ELF-1 (cell line): Measurements from ENCODE around the gene PKD1L1.
A peak's percentile ranks its signal among the peaks of the same experiment; 100 is the strongest.
"Not testable (repeated sequence)": the region's sequence is repeated elsewhere in the genome, so short reads cannot be mapped to it uniquely, and the experiment has no call there.

Source experiments
- DNase-seq: peaks from one replicate; pipeline ENCODE4 v3.0.0-alpha.2; 2016; ENCODE audit warnings: low read depth, low spot score

The PKD1L1 gene

DNA sequence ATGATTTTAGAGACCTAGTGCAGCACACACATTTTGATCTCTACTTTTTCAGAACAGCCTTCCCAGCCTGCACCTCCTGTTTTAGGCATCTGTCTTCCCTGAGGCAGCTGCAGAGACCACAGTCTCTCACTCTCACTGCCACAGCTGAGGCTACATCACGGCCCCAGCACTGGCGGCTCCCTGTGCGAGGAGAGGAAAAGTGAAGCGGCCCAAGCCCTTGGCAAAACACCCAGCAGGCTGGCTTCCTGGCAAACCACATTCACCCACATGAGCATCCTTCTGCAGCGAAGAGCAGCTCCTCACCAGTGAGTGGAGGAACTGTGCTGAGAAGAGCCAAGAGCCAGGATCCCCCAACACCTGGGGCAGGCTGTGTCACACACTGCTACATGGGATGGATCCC, 17.2 kb upstream of the PKD1L1 start:
- no peak for DNase-seq

DNA sequence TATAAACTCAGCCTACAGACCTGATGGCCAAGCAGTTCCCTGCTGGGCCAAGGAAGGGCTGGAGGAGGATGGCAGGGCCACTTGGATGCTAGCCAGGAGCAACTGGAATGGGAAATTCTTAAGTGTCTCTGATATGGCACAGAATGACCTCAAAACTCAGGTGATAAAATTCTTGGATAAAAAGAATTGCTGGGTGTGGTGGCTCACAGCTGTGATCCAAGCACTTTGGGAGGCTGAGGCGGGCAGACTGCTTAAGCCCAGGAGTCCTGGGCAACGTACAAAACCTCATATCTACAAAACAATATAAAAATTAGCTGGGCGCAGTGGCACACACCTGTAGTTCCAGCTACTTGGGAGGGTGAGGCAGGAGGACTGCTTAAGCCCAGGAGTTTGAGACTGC, 14.0 kb upstream of the PKD1L1 start:
- DNase-seq, result no peak

DNA sequence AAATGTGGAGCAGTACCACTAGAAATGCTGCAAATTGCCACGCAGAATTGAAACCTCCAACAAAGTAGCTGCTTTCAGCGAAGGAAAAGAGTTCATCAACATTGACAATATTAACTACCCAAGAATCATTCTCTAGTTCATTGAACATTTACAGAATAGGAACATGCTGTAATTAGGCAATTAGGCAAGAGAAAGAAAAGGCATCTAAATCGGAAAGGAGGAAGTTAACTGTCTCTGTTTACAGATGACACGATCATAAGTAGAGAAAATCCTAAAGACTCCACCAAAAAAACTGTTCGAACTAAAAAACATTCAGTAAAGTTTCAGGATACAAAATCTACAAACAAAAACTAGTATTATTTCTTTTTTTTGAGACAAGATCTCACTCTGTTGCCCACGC, 8.9 kb upstream of the PKD1L1 start:
- no peak for DNase-seq

DNA sequence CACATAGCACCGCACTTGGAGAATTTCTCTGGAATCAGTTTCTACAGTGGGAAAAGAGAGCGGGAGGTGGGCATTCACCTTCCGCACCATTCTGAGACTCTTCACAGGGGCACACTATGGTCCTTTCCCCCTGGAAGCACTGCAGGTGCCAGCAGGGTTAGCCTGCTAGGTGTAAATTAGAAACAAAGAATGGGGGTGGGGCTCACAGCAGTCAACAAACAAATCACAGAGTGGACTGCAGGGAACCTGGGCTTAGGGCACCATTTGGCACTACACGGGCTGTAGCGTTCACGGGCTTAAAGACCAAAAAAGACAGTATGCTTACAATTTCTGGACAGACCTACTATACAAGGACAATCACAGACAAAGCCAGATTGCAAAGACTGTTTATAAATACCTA, 8.0 kb upstream of the PKD1L1 start:
- DNase-seq, result no peak

DNA sequence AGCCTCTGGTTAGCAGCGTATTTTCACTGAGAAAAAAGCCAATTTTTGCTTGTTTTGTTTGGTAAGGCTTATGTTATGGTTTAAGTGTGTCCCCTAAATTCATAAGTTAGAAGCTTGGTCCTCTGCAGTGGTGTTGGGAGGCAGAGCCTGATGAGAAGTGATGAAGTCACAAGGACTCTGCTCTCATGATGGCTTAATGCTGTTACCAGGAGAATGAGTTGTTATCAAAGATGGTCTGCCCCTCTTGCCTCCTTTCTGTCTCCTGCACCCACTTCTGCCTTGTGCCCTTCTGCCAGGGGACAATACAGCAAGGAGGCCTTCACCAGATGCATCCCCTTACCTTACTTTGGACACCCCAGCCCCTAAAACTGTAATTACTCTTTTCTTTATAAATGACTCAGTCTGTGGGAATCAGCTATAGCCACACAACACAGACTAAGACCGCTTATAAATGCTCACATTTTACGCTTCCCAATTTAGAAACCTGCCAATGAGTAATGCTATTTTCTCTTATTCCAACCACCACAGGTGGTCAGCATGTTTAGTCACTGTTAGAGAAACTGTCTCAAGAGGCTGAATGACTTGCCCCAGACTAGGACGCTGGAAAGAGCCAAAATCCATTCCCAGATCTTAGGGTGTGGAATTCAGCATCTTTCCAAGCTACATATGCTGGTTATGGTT, 6.1 kb upstream of the PKD1L1 start:
- no peak for DNase-seq

DNA sequence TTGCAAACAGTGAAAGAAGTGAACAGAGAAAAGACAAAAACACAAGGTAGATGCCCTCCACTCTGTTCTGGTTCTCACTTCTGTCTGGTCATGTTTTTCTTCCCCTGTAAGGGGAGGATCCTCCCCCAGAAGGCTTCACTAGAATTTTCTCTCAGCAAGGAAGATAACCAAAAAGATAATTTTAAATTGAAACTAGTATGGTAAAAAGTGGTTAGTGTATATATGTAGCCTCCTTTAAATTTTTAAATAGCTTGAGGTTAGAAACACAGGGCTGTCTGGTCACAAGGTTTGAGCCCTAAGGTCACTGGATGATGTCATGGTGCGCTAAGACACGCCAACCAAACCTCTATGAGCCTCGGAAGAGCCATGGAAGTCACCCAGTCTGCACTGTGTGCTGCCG, 5.6 kb upstream of the PKD1L1 start:
- no peak for DNase-seq

DNA sequence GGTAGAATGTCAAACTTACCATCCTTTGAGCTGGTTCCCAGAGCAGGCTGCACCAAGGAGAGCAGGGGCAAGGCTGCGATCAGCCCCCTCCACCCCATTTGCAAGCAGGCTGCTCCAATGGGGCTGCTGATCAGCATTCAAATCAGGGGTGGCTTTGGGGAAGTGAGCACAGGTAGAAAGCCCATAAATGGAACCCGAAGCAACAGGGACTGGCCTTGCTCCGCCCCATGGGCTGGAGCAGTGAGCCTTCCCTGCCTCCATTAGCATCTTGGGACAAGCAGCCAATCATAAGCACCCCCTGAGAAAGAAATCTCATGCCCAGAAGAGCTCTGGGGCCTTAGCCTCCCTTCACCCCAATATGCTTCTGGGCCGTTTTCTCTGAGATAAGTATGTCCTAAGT, 4.0 kb upstream of the PKD1L1 start:
- no peak for DNase-seq

DNA sequence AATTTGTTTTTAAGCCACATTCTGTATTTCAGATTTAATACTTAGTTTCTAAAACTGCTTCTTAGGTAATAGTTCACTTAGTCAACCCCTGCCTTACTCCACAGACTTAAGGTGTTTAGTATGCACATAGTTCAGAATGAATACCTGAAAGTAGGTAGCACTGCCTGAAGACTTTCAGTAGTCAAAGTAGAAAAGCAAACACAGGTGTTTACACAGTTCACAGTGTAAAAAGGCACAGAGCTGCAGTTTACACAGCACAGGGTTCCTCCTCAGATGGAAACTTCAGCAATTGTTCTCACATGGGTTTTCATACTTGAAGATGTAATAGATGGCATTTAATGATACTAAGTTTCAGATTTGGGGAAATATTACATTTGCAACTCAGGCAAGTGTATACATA, 3.1 kb upstream of the PKD1L1 start:
- no peak for DNase-seq

DNA sequence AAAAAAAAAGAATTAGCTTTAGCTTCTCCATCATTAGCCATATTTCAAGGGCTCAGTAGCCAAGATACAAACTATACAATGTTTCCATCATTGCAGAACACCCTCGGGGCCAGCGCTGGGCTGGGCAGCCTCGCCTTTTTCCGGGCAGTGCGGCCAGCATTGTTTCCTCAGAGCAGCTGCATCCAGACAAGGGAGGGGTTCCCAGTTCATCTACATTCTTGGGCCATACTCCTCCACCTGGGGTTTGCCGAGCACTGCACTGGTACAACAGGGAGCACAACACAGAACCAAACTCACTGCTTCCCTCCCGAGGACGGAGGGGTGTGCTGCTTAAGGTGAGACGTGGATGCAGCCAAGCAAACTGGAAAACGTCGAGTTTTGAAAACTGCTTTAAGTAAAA, 2.4 kb upstream of the PKD1L1 start:
- peak; percentile 61 for DNase-seq

DNA sequence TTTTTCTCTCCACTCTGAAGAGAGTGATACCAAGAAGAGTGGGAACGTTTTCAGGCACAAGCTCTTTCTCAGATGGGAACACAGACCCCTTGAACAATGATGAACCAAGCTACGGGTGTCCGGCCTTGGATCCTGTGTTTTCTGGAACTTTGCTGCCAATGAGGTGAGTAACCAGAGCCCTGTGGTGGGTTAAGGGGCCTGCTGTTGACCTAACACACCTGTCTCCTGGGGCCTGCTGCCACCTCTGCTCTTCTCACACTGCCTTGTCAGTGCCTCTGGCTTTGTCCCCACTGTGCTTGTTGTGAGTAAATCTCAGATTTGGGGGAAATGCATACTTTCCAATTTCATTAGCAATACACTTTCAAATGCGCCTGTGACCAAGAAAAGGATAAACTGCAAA, 1.4 kb upstream of the PKD1L1 start:
- DNase-seq, result no peak

DNA sequence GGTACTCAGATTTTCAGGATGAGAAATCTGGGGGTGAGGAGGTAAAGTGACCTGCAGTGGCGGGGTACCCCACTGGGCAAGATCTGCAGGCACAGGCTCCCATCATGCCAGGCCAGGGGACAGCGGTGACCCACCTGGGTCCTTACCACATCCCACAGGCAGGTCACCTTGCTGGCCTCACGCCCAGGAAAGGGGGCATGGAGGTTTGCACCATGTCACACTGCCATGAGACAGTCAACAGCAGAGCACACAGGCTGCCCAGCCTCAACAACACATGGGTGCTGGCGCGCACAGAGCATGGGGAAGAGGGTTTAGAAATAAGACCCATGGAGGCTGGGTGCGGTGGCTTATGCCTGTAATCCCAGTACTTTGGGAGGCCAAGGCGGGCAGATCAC, 914 bp downstream of the PKD1L1 start:
- DNase-seq, result no peak

DNA sequence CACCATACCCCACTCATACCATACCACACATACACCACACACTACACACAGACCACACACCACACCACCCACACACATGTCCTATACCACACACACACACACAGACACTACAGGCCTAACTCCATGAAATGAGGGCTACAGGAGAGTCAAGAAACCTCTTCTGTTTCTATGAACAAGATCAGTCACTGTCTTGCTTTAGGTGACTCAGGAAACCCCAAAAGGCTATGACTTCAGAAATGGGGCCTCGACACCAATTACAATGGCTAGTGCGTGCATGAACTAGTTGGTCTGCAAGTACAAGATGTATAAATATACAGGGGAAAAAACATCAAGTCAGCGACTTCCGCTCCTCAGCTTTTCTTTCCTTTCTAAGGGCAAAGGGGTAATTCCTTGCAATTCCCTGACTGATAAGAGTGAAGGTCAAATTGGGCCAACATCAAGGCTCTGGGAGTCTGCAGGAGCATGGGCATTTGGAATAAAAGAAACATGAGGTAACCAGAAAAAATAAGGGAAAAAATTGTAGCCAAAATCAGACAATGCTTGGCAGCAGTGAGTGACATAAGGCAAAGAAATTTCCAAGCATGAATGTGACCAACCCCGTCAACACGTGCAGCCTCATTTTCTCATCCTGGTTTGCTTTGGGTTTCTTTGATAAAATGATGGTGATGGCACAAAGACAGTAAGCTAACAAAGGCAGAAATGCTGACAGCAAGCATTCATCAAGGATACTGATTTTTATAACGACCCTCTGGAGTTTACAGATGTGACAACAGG, 1.5 kb downstream of the PKD1L1 start:
- no peak for DNase-seq

DNA sequence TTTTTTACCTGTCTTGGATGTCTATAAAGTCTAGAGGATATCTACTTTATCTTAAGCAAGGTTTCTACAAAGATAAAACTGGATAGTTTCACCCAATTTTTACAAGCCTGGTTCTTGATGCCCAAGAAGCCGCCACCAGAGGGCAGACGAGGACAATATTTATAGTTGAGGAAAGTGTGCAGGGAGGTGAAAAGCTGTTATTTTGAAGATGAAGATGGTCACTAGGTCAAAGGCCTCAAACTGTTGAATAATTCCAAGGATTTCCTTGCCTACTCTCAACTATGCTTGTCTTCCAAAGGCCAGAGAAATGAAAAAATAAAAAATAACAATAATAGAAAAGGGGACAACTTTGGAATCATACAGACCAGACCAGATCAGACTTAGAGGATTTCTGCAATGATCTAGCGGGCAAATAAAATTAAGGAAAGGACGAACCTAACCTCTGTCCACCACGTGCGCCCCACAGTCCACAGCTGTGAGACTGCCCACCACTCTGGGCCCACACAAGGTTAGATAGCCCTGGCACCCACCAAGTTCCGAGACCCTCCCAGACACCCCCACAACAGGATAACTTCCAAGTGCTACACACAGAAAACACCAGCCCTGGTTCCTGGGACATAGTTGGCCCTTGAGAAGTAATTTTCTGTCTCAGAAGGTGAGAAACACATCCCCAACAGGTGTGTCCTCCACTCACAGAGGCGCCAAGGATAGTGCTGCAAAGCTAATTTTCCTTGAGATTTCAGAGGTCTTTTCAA, 2.8 kb downstream of the PKD1L1 start:
- peak; percentile 49 for DNase-seq

DNA sequence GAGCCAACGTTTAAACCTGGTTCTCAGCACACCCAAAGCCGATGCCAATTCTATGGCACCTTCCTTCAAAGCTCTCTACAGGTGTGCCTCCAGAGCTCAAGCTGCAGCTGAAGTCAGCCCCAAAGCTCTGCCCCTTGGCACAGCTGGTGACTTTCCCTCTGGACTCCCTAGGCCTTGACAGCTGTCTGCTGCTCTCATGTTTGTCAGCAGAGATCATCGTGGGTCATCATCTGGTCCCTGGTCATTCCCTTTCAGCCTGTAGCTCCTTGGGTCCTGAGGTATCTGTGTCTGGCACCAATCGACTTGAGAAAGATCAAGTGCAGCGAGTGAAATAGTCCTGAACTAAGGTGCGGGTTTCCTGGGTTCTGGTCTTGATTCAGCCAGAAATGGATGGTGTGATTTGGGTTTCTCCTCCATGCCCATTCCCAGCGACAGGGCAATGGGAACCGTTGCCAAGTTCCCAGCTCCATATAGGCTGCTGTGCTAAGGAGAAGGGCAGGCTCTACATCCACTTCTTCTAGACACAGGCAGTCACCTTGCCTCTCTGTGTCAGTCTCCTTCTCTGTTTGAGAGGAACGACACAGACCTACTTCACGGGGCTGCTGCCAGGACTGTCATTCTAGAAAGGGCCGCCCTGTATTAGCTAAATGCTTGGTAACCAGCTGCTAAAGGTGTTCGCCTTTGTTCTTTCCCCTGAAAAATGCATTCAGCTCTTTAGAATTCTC, 3.6 kb downstream of the PKD1L1 start:
- no peak for DNase-seq

DNA sequence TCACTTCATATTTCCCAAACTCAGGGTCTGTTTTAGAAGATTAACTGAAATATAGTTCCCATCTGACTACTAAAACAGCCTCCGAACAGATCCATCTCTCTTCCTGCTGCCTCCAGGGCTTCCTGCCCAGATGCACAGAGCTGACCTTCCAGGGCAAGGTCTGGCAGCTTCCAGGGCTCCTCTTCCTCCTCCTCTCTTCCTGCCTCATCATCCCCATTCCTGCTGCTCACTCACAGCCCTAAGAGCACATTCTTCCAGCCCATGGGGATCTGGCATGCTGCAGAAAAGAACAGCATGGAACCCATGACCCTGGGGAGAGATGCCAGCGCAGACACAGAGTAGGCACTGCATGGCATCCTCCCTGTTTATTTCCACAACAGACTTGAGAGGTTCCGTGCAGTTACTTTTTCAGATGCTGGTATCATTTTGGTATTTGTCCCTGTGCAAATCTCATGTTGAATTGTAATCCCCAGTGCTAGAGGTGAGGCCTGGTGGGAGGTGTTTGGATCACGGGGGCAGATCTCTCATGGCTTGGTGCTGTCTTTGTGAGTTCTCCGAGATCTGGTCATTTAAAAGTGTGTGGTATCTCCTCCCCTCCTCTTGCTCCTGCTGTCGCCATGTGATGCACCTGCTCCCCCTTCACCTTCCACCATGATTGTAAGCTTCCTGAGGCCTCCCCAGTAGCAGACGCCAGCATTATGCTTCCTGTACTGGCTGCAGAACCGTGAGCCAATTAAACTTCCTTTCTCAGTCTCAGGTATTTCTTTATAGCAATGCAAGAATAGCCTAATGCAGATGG, 4.4 kb downstream of the PKD1L1 start:
- no peak for DNase-seq

DNA sequence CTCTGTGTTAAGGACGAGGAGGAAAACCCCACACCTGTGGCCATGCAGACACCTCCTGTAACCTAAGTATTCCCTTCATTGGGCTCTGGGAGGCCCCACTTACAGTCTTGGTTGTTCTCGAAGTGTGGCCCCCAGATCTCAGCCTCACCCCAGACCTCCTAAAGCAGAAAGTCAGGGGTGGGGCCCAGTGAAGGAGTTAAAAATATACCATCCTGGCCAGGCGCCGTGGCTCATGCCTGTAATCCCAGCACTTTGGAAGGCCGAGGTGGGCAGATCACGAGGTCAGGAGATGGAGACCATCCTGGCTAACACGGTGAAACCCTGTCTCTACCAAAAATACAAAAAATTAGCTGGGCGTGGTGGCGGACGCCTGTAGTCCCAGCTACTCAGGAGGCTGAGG, 5.6 kb downstream of the PKD1L1 start:
- DNase-seq, result not testable (repeated sequence)

DNA sequence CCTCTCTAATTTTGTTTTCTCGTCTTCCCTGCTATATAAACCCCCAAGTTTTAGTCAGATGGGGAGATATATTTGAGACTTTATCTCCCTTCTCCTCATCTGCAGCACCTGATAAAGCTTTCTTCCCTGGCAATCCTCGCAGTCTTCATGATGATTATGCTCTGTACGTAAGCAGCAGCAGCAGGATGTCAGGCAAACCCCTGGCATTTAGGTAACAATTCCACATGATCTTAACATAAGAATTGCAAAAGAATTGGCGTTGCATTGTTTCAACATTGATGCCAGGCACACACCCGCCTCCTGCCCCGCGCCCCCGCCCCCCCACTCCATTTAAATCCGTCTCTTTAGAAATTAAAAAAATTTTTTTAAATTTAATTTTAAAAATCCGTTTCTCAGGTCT, 6.1 kb downstream of the PKD1L1 start:
- DNase-seq, result no peak

DNA sequence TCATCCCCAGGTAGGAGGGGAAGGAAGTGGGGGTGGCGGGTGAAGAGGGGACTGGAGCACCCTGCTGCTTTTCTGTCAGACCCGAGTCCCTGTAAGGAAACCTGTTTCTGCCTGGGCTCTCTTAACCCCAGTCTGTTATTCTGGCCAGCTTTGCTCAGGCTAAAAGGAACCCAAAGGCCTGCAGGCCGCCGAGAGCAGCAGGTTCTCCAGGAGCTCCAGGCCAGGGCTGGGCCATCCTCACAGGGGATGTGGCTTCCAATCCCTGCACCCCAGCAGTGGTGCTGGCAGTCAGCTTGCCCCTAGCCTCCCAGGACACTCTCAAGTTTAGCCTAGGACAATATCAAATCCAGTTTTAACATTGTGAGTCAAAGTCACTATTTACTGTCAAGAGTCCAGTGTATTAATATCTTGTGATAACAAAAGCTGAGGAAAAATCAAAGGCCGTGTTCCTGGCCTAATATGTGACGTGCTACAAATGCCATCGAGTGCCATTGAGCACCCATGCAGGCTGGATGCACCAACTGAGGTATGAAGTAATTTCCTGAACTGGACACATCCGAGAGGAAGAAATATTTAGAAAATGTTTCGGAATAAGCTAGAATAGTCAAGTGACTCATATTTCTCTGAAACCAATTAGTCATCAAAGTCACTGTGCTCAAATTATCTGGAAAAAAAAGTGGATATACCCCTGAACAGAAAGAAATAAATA, 7.0 kb downstream of the PKD1L1 start:
- no peak for DNase-seq

DNA sequence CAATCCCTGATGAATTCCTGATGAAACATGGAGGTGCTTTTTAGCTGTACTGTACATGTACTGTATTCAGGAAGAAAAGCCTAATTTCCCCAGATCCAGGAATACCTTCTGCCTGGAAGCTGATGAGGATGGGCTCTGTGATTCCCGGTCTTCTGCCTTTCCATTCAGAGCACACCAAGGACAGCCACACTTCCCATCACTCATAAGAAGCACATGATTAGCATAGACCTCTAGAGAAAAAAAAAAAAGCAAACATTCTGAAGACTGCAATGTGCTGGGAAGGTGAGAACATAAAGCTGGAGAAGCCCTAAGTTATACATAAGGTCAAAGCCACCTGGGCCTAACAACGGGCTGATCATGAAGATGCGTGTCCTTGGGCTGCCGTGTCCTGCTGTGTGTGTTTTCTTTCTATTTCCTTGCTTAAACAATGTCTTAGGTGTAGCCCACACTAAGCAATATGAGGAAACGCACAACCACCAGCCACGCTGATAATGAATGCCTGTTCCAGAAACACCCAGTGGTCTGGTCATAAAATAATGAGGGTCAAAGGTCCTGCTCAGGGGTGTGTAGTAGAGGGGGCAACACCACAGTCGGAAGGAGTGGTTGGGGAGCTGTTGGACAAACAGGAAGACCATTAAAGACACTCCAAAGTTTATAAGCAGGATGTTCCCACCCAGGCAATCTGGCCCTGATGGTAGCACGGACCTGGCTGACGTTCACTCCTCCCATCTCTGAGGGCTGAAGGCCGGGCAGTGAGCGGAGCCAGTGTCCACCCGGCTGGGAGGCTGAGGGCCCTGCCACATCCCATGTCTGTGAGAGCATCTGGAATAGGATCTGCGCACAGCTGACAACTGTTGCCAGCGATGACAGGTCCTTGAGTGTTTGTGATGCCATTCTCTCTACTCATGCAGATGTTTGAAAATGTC, 7.9 kb downstream of the PKD1L1 start:
- DNase-seq, result no peak
